Activated CD4-positive, alpha-beta memory T cell treated with anti-CD3 and anti-CD28 coated beads for 36 hours (primary cell): Measurements from ENCODE around the gene GLTPD2. TPM values are rescaled to one million over a fixed set of nuclear protein-coding genes. Genes with fewer than 3 reads are reported as not detected.
"Not testable (repeated sequence)": the region's sequence is repeated elsewhere in the genome, so short reads cannot be mapped to it uniquely, and the experiment has no call there.

ENCODE experiments used
- CTCF ChIA-PET: fragments of 350-600 bp; sonication (Branson Sonifier 250); formaldehyde crosslinking; loops from one replicate; lab custom pipeline; 2021; ENCODE audit warnings: antibody characterized with exemption, inconsistent platforms; lab: Charles Lee
- POLR2A ChIA-PET: fragments of 350-600 bp; sonication (Branson Sonifier 250); formaldehyde crosslinking; loops from one replicate; lab custom pipeline; 2021; ENCODE audit warnings: antibody characterized with exemption; lab: Charles Lee
- DNase-seq: peaks from one replicate; pipeline ENCODE4 v3.0.0-alpha.2; 2020
- H3K27ac Mint-ChIP-seq: one replicate; pipeline ENCODE4 v1.8.0; 2021; ENCODE audit warnings: mixed read lengths
- H3K27me3 Mint-ChIP-seq: one replicate; pipeline ENCODE4 v1.8.0; 2021; ENCODE audit warnings: mixed read lengths
- H3K36me3 Mint-ChIP-seq: one replicate; pipeline ENCODE4 v1.8.0; 2021; ENCODE audit warnings: mixed read lengths
- H3K4me1 Mint-ChIP-seq: one replicate; pipeline ENCODE4 v1.8.0; 2021; ENCODE audit warnings: low read depth, mixed read lengths
- H3K4me3 Mint-ChIP-seq: one replicate; pipeline ENCODE4 v1.8.0; 2021; ENCODE audit warnings: mild to moderate bottlenecking, mixed read lengths
- H3K9me3 Mint-ChIP-seq: one replicate; pipeline ENCODE4 v1.8.0; 2021; ENCODE audit warnings: mixed read lengths
- intact Hi-C: fragments of 100-400 bp; cut with micrococcal nuclease; formaldehyde crosslinking; loops from one replicate; pipeline ENCODE4 v1.15.1; 2023
- total RNA-seq, 2 experiments: library from RNA; stranded (reverse); gene quantifications; one replicate each; pipeline ENCODE4 v1.2.3, GENCODE V29; 2021

GLTPD2 gene
- total RNA-seq, 2 experiments from 2014 or later = not detected

DNA sequence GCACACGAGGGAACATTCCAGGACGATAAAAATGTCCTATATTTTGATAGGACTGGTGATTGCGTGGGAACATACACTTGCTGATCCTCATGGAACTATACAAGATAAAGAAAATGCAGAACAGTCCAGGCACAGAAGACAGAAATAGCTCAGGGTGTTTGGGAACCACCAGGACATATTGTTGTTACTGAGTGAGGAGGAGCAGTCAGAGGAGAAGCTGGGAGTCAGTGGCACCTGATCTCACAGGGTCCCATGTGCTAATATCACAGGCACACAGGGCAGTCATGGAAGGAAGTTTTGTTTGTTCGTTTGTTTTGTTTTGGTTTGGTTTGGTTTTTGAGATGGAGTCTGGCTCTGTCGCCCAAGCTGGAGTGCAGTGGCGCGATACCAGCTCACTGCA, 23.9 kb downstream of the GLTPD2 start:
- Mint-ChIP-seq H3K9me3 (no peaks in the 10 kb centered on the region), H3K4me3 (no peak overlapping the region), H3K27ac (no peak overlapping the region), H3K27me3 (no peaks in the 10 kb centered on the region), H3K36me3 (peaks cover 4% of the 10 kb centered on the region), H3K4me1 (peaks cover 5% of the 10 kb centered on the region)
- CTCF ChIA-PET = interaction anchor here (1.6 kb wide), 2 partner anchors 23 to 91 kb away, joined by 3 to 6 read pairs; partner anchors contain the start of genes CHRNE and GLTPD2
- intact Hi-C loops = no loop called here
- POLR2A ChIA-PET = no interaction called here
- DNase-seq = no peak

DNA sequence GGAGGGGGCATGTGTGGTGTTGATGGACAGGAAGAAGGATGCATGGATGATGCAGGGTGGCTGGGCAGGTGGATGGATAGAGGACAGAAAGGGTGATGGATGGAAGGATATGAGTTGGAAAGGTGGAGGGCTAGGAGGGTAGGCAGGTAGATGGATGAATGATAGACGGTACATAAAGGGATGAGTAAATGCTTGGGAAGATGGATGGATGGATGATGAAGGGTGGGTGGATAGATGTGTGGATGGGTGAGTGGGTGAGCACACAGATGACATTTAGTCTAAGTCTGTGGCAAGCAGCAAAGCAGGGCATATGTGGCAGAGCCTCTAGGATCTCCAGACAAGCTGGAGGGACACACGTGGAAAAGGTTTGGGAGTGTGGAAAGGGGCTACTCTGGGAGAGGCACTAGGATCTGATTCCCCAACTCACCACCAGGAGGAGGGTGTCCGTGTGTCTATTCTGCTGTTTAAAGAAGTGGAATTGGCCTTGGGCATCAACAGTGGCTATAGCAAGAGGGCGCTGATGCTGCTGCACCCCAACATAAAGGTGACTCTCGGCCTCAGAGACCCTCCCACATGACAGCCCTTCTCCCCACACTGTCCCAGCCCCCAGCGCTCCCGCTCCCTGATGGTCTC, 26.4 kb downstream of the GLTPD2 start:
- Mint-ChIP-seq H3K27ac (no peak overlapping the region), H3K27me3 (no peaks in the 10 kb centered on the region), H3K4me3 (no peak overlapping the region), H3K4me1 (no peaks in the 10 kb centered on the region), H3K9me3 (no peaks in the 10 kb centered on the region), H3K36me3 (peaks cover 3% of the 10 kb centered on the region)
- intact Hi-C loops = no loop called here
- POLR2A ChIA-PET = no interaction called here
- no peak for DNase-seq
- CTCF ChIA-PET = no interaction called here

DNA sequence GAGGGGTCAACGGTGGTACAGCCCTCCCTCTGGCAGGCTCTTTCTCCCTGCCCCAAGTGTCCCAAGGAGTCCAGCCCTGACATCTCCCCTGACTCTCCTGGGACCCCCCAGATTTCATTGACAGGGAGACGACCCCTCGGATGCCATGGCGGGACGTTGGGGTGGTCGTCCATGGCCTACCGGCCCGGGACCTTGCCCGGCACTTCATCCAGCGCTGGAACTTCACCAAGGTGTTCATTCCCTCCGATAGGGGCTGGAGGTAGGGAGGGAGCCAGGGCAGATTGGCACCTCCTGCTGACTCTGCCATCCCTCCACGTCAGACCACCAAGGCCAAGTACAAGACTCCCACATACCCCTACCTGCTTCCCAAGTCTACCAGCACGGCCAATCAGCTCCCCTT, 28.1 kb downstream of the GLTPD2 start:
- CTCF ChIA-PET = no interaction called here
- intact Hi-C loops = no loop called here
- Mint-ChIP-seq H3K27me3 (no peaks in the 10 kb centered on the region), H3K27ac (no peak overlapping the region), H3K4me1 (no peaks in the 10 kb centered on the region), H3K9me3 (no peaks in the 10 kb centered on the region), H3K4me3 (no peak overlapping the region), H3K36me3 (no peaks in the 10 kb centered on the region)
- POLR2A ChIA-PET = no interaction called here
- no peak for DNase-seq

DNA sequence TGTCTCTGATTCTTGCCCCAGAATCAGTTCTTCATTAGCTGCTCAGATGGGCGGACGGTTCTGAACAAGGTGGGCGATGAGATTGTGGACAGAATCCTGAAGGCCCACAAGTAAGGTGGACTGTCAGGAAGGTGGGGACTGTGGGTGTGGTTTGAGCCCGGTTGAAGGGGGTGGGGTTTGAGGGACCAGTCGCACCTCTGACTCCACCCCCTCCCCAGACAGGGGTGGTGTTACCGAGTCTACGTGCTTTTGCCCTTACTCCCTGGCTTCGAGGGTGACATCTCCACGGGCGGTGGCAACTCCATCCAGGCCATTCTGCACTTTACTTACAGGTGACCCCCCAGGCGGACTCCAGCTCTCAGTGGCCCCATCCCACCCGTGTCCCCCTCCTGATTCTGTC, 29.5 kb downstream of the GLTPD2 start:
- no peaks in the 10 kb centered on the region for H3K36me3 Mint-ChIP-seq
- POLR2A ChIA-PET = no interaction called here

DNA sequence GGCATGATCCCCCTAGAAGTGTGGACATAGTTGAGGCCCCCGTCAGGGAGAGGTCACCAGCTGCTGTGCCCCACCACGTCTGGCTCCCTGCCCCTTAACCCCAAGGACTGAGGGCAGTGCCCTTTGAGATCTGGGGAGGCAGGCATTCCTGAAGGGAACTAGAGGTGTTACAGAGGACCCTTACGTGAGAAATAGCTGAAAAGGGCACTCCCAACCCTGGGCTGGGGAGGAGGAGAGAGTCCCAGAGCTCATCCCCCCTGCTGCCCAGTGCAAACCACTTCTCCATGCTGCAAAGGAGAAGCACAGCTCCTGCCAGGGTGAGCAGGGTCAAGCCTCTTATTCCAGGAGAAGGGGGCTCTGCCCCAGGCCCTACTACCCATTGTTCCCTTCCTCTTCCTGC, 34.1 kb downstream of the GLTPD2 start:
- no peaks in the 10 kb centered on the region for H3K4me1 Mint-ChIP-seq
- intact Hi-C loops = no loop called here
- H3K9me3 Mint-ChIP-seq = no peaks in the 10 kb centered on the region
- H3K36me3 Mint-ChIP-seq = no peaks in the 10 kb centered on the region
- POLR2A ChIA-PET = no interaction called here
- CTCF ChIA-PET = no interaction called here
- H3K27ac Mint-ChIP-seq = no peak overlapping the region
- DNase-seq = no peak
- no peak overlapping the region for H3K4me3 Mint-ChIP-seq
- H3K27me3 Mint-ChIP-seq = no peaks in the 10 kb centered on the region

More for the DNA sequence above, 29.5 kb downstream of the GLTPD2 start:
- Mint-ChIP-seq H3K4me3 (no peak overlapping the region), H3K4me1 (no peaks in the 10 kb centered on the region), H3K27ac (no peak overlapping the region), H3K9me3 (no peaks in the 10 kb centered on the region), H3K27me3 (no peaks in the 10 kb centered on the region)
- CTCF ChIA-PET = no interaction called here
- intact Hi-C loops = no loop called here
- no peak for DNase-seq

DNA sequence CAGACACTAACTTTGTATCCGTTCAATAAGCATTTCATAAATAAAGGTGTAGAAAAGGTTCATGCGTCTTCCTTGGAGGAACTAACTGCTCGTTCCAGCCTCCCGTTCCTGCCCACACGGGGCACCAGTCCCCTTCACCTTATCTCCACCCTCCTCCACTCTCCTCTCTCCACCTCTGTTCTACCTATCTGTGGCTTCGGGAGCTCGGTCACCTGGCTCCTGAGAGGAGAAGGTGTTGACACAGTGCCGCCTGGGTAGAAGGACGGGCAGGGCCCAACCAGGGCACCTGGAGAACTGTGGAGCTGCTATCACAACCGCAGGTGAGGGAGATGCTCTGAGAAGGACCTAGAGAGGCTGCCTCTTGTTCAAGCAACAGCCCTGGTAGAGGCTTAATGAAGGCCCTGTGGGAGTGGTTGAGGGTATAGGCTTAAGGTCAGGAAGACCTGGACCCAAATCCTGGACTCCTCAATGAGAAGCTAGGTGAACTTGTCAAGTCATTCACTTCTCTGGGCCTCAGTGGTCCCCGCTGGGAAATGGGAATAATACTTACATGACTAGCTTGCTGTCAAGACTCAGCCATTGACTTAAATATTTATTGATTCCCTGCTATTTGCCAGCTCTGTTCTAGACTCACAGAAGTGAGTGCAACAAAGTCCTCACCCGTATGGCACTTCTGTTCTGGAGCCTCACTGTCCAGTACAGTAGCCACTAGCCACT, 34.8 kb downstream of the GLTPD2 start:
- Mint-ChIP-seq H3K4me3 (no peak overlapping the region), H3K27me3 (no peaks in the 10 kb centered on the region), H3K36me3 (no peaks in the 10 kb centered on the region), H3K9me3 (no peaks in the 10 kb centered on the region), H3K4me1 (no peaks in the 10 kb centered on the region), H3K27ac (no peak overlapping the region)
- intact Hi-C loops = no loop called here
- ChIA-PET CTCF (interaction anchor here (0.7 kb wide), 1 partner anchor 34 kb away, joined by 5 read pairs; no protein-coding TSS in a partner anchor), POLR2A (no interaction called here)
- DNase-seq = no peak

DNA sequence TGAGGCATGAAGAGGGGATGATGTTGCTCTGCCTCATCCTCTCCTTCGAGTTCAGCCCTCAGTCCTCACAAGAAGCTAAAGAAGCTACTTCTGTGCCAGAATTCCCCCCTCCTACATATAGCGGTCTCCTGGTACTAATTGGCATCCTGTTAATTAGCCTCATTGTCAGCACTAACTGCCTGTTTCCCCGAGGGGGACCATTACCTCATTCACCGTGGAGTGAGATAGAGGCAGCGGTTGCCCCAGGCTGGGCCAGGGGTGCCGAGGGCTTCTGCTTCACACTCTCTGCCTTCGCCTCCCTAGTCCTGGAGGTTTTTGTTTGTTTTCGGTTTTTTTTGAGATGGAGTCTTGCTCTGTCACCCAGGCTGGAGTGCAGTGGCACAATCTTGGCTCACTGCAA, 38.6 kb downstream of the GLTPD2 start:
- intact Hi-C loops = no loop called here
- Mint-ChIP-seq H3K36me3 (no peaks in the 10 kb centered on the region), H3K4me3 (no peak overlapping the region), H3K9me3 (no peaks in the 10 kb centered on the region), H3K27me3 (no peaks in the 10 kb centered on the region), H3K27ac (no peak overlapping the region), H3K4me1 (no peaks in the 10 kb centered on the region)
- CTCF ChIA-PET = no interaction called here
- POLR2A ChIA-PET = no interaction called here
- DNase-seq = no peak

DNA sequence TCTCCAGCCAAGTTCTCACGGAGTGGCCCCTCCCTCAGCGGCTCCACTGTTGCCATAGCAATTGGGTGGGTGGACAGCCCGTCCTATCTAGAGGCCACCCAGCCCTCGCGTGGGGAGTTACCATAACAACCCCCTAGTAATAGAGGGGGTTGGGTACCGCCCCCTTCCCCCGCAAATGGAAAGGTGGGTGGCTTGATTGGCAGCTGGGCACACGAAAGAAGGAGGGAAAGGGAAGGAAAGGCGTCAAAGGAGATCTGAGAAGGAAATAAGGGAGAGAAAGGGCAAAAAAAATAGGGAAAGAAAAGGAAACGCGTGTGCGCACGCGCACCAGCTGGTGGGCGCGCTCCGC, 44.0 kb downstream of the GLTPD2 start:
- H3K9me3 Mint-ChIP-seq, POLR2A ChIA-PET, H3K27me3 Mint-ChIP-seq, H3K36me3 Mint-ChIP-seq, DNase-seq: not testable (repeated sequence)
- Mint-ChIP-seq H3K4me3 (peak overlapping the region; percentile 87), H3K27ac (peak overlapping the region; percentile 88), H3K4me1 (peaks cover 25% of the 10 kb centered on the region)
- CTCF ChIA-PET = interaction anchor here (0.6 to 2.2 kb wide), 2 partner anchors 43 to 1097 kb away, joined by 4 to 9 read pairs; no protein-coding TSS in a partner anchor
- intact Hi-C loops = loop anchor here (1.0 to 10.0 kb wide), 4 partner anchors 36 to 123 kb away; partner anchors contain the start of genes ARRB2, MED11 and PSMB6

DNA sequence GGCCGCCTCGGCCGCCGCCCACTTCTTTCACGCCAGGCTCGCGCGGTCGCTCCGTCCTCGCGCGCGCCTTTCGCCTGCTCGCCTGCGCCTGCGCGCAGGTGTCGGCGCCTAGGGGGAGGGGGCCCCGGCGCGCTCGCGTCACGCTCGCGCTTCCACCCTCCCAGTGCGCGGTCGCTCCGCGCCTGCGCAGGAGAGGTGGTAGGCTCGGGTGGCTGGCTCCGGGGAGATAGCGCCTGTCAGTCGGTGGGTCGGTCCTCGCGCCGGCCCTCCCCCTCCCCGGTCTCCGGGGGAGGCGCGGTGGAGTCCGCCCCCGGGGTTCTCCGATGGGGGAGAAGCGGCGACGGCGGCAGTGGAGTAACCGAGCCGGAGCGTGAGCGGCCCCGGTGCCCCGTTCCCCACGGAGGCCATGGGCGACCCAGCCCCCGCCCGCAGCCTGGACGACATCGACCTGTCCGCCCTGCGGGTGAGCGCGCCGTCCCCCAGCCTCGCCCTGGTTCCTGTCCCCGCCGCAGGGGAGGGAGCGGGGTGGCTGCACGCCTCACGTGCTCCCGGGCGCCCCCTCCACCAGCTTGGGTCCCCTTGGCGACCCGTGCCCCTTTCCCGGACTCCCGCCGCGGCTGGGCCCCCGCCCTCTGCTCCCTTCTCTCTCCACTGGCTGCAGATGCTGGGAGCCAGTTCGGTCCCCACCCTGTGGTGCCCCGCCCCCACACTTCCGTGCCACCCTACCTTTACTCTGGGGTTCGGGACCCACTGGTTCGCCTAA, 44.6 kb downstream of the GLTPD2 start, which contains the start of gene MINK1:
Gene MINK1, plus strand, starts transcription at position 163 of the 763 bp plus-strand sequence. Its CDS starts 244 bp downstream, at position 407.
- H3K4me1 Mint-ChIP-seq = peaks cover 28% of the 10 kb centered on the region
- DNase-seq = peak; percentile 92
- POLR2A ChIA-PET = no interaction called here
- CTCF ChIA-PET = interaction anchor here (0.6 to 2.2 kb wide), 3 partner anchors 43 to 1097 kb away, joined by 3 to 9 read pairs (median 4); partner anchors contain the start of genes RNF167 and SLC25A11
- peak within 1 kb of the TSS; percentile 88 for H3K4me3 Mint-ChIP-seq
- peak within 1 kb of the TSS; percentile 88 for H3K27ac Mint-ChIP-seq
- H3K27me3 Mint-ChIP-seq = no peaks in the 10 kb centered on the region
- intact Hi-C loops = loop anchor here (1.0 to 10.0 kb wide), 4 partner anchors 37 to 123 kb away; partner anchors contain the start of genes ARRB2, MED11 and PSMB6
- no peaks in the 10 kb centered on the region for H3K9me3 Mint-ChIP-seq
- peaks cover 3% of the 10 kb centered on the region for H3K36me3 Mint-ChIP-seq

DNA sequence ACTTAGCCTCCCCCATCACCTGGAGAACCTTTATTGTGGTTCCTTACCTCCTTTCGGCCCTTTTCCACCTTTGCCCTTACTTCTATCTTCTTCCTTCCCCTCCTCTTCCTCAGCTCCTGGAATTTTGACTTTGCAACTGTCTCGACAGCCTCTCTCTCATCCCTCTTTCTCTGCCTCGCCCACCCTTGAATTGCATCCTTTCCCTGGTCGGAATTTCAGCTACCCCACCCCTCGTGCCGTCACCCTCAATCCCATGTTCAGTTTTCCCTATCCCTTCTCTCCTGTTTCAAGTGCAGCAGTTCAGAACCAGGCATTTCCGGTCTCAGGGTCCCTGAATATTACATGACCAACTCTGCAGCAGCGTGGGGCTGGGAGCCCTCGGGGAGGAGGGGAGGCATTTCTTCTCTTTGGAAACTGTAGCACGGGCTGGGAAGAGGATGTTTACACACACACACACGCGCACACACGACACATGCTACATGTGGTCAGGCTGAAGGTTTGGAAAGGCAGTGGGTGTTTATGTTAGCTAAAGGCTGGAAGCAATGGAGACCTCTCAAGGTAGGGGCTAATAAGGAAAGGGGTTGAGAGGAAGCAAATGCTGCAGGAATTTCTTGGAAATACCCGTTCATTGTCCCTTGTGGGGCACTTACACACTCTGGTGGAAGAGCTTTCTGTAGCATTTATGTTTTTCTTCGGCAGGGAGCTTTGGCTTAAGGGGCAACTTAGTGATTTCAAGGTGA, 45.3 kb downstream of the GLTPD2 start:
- Mint-ChIP-seq H3K4me3 (peak overlapping the region; percentile 88), H3K4me1 (peaks cover 31% of the 10 kb centered on the region), H3K27me3 (no peaks in the 10 kb centered on the region), H3K36me3 (peaks cover 3% of the 10 kb centered on the region), H3K9me3 (no peaks in the 10 kb centered on the region), H3K27ac (peak overlapping the region; percentile 58)
- intact Hi-C loops = loop anchor here (1.0 to 10.0 kb wide), 4 partner anchors 37 to 124 kb away; partner anchors contain the start of genes ARRB2, MED11 and PSMB6
- peak; percentile 19 for DNase-seq
- POLR2A ChIA-PET = interaction anchor here (1.0 kb wide), 1 partner anchor 154 kb away, joined by 3 read pairs; the partner anchor contains the start of gene CAMTA2
- CTCF ChIA-PET = interaction anchor here (0.9 to 2.2 kb wide), 2 partner anchors 44 to 106 kb away, joined by 3 to 9 read pairs; partner anchors contain the start of genes RNF167 and SLC25A11

DNA sequence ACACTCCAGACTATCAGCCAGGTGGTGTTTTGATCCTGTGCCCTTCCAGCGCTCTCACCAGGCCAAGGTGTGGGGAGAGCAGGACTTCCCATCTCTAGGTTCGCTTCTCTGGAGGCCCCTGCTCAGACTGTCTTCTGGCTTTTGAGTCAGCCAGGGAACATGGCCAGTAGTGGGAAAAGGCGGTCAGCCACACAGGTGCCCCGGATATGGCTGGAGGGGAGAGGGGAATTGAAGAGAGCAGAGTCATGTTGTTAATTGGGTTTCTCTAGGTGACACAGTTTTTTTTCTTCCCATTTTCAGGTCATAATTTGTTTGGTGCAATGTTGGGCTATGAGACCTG, 45.9 kb downstream of the GLTPD2 start:
- H3K9me3 Mint-ChIP-seq = no peaks in the 10 kb centered on the region
- DNase-seq = no peak
- H3K4me1 Mint-ChIP-seq = peaks cover 36% of the 10 kb centered on the region
- intact Hi-C loops = loop anchor here (10.0 kb wide), 1 partner anchor 50 kb away; no protein-coding TSS in a partner anchor
- POLR2A ChIA-PET = interaction anchor here (1.0 kb wide), 1 partner anchor 153 kb away, joined by 3 read pairs; the partner anchor contains the start of gene CAMTA2
- CTCF ChIA-PET = interaction anchor here (2.2 kb wide), 1 partner anchor 44 kb away, joined by 9 read pairs; no protein-coding TSS in a partner anchor
- H3K27ac Mint-ChIP-seq = no peak overlapping the region
- H3K4me3 Mint-ChIP-seq = peak overlapping the region; percentile 88
- H3K36me3 Mint-ChIP-seq = peaks cover 3% of the 10 kb centered on the region
- no peaks in the 10 kb centered on the region for H3K27me3 Mint-ChIP-seq
